Lower lobe of right lung (tissue), 2 donors: ENCODE data around the gene ANKH. TPM values are rescaled to one million over a fixed set of nuclear protein-coding genes. Genes with fewer than 3 reads are reported as not detected.

Source experiments
- ATAC-seq, 2 donors: fragments of 200-7000 bp; cut with Tn5 transposase; one replicate each; pipeline ENCODE4 v1.9.1; 2020 to 2022; ENCODE audit warnings: mild to moderate bottlenecking in 2 of 2, moderate library complexity in 2 of 2
- DNase-seq: peaks from one replicate; pipeline ENCODE4 v3.0.0-alpha.2; 2020
- H3K27ac ChIP-seq: fragments of 200-600 bp; one replicate; pipeline ENCODE4 v1.8.0; 2022
- H3K27me3 ChIP-seq: fragments of 200-600 bp; one replicate; pipeline ENCODE4 v1.8.0; 2022; ENCODE audit warnings: low read depth
- H3K36me3 ChIP-seq: fragments of 200-600 bp; one replicate; pipeline ENCODE4 v1.8.0; 2022; ENCODE audit warnings: mild to moderate bottlenecking
- H3K4me1 ChIP-seq: fragments of 200-600 bp; one replicate; pipeline ENCODE4 v1.8.0; 2022
- H3K4me3 ChIP-seq: fragments of 200-600 bp; one replicate; pipeline ENCODE4 v1.8.0; 2022; ENCODE audit warnings: mild to moderate bottlenecking
- H3K9me3 ChIP-seq: fragments of 200-600 bp; one replicate; pipeline ENCODE4 v1.8.0; 2022
- intact Hi-C: fragments of 100-400 bp; cut with DNase I; formaldehyde crosslinking; loops from one replicate; pipeline ENCODE4 v1.11.0; 2022
- total RNA-seq: library from RNA; stranded (reverse); fragmentation: NEBNext Ultra II Directional; extraction: Animal tissue kit (Norgen Biotek cat#: 25700); gene quantifications from one replicate; pipeline ENCODE4 v1.2.1, GENCODE V29; 2021
- TF ChIP-seq, protein P1 (sequence below): fragments of 200-600 bp; IDR thresholded peaks from one replicate; pipeline ENCODE4 v1.8.0; 2022; ENCODE audit warnings: antibody characterized with exemption, mild to moderate bottlenecking
- donor health status: DM: no; HTN: yes; CAD: no; lungs with severe emphysema.

ANKH gene
- total RNA-seq, 1 donor from 2014 or later = 53.7 TPM

DNA sequence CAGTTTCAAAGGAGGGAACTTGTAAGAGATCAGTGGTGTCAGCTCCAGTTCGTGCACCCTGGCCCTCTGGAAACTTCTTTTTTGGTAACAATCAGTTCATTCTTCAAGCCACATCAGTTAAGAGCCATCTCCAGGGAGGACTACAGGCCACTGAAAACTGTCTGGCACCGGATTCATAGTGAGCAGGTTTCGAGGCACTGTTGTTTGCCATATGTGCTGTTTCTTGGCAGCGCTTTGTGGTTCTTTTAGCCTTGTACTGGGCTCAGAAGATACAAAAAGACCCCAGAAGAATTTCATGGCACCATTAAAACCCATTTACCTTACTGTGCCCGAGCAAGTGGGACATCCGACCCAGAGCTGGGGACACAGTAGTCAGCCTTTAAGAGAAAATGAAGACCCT is 138.6 kb downstream of the ANKH start:
- H3K9me3 ChIP-seq = no peaks in the 10 kb centered on the region
- DNase-seq (no peak), ATAC-seq (no peak)
- no peaks in the 10 kb centered on the region for H3K4me1 ChIP-seq
- H3K36me3 ChIP-seq = peaks cover 22% of the 10 kb centered on the region
- no peak overlapping the region for H3K27ac ChIP-seq
- TF ChIP-seq, protein P1, sequence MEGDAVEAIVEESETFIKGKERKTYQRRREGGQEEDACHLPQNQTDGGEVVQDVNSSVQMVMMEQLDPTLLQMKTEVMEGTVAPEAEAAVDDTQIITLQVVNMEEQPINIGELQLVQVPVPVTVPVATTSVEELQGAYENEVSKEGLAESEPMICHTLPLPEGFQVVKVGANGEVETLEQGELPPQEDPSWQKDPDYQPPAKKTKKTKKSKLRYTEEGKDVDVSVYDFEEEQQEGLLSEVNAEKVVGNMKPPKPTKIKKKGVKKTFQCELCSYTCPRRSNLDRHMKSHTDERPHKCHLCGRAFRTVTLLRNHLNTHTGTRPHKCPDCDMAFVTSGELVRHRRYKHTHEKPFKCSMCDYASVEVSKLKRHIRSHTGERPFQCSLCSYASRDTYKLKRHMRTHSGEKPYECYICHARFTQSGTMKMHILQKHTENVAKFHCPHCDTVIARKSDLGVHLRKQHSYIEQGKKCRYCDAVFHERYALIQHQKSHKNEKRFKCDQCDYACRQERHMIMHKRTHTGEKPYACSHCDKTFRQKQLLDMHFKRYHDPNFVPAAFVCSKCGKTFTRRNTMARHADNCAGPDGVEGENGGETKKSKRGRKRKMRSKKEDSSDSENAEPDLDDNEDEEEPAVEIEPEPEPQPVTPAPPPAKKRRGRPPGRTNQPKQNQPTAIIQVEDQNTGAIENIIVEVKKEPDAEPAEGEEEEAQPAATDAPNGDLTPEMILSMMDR = no peak
- H3K27me3 ChIP-seq = no peaks in the 10 kb centered on the region
- intact Hi-C loops = no loop called here
- H3K4me3 ChIP-seq = no peak overlapping the region

DNA sequence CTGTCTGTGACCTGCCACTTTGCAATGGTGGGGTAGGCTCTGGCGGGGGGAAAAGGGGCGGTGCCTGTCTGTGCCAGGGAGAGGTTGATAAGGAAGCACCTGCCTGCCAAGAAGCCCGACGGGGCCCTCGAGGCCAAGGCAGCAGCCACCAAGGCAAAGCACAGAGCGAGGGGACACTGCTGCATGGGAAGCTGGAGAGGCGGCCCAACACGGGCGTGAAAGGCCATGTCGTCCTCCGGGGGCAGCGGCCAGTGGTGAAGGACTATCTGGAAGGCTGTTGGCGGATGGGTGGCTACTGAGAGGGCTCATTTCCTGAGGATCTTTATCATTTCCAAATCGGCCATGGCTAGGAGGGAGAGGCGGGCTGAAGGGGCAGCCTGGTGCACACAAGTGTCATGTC is 140.7 kb downstream of the ANKH start:
- TF ChIP-seq, protein P1 = no peak
- intact Hi-C loops = no loop called here

DNA sequence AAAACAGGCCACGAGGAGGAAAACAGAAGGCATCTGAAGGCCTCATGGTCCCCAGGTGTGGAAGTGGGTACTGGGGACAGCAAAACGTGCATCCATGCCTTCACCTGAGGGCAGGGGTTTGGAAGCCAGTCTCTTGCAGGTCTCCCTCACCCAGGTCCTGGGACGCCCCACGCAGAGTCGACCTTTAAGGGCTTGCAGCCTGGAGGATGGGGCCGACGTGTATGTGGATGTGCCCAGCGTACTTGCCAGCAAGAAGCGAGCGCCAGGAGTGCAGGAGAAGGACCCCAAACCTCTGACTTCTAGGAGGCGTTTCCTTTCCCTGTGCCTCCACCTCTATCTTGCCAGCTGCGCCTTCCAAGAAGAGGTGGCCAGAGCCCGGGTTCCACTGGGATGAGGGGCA is 141.1 kb downstream of the ANKH start:
- peaks cover 10% of the 10 kb centered on the region for H3K4me1 ChIP-seq
- H3K27ac ChIP-seq = no peak overlapping the region
- H3K36me3 ChIP-seq = peaks cover 15% of the 10 kb centered on the region
- ATAC-seq = no peak
- no peaks in the 10 kb centered on the region for H3K9me3 ChIP-seq
- TF ChIP-seq, protein P1 = no peak
- intact Hi-C loops = no loop called here
- H3K4me3 ChIP-seq = no peak overlapping the region
- no peaks in the 10 kb centered on the region for H3K27me3 ChIP-seq
- no peak for DNase-seq

More for the DNA sequence above, 140.7 kb downstream of the ANKH start:
- Histone ChIP-seq H3K27me3 (no peaks in the 10 kb centered on the region), H3K4me1 (peaks cover 10% of the 10 kb centered on the region), H3K36me3 (peaks cover 15% of the 10 kb centered on the region), H3K4me3 (no peak overlapping the region), H3K9me3 (no peaks in the 10 kb centered on the region), H3K27ac (no peak overlapping the region)
- no peak for DNase-seq
- no peak for ATAC-seq

DNA sequence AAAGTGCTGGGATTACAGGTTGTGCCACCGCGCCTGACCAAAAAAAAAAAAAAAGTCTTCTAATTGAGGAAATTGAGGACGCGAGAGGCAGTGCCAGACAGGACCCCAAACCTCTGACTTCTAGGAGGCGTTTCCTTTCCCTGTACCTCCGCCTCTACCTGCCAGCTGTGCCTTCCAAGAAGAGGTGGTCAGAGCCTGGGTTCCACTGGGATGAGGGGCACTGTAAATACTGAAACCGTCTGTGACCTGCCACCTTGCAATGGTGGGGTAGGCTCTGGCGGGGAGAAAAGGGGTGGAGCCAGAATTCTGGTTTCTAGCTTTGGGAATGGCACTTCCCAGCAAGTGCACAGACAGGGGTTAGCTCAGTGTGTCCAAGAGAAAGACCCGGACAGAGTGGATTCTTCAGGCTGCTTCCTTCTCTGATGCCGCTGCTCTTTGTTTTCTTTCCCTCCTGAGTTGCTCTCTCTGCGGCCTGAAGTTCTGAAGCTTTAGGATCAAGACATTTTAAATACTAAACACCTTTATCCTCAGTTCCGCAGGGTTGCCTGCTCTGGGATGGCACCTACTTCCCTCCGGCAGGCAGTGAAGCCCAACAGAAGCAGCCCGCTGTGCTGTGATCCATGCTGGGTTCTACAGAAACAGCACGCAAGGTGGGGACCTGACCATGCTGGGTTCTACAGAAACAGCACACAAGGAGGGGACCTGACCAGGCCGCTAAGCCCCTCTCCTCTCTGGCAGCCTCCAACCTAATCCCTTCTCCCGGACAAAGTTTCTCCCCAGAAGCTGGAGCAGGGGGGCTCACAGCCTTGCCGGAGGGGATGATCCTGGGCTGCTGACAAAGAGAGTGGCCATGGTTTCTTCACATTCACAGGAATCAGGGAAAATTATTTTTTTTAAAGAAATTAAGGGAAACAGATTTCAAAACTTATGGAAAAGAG is 141.9 kb downstream of the ANKH start:
- H3K9me3 ChIP-seq = no peaks in the 10 kb centered on the region
- ATAC-seq (no peak), DNase-seq (no peak)
- TF ChIP-seq, protein P1 = no peak
- peaks cover 10% of the 10 kb centered on the region for H3K4me1 ChIP-seq
- H3K4me3 ChIP-seq = no peak overlapping the region
- H3K27me3 ChIP-seq = no peaks in the 10 kb centered on the region
- no peak overlapping the region for H3K27ac ChIP-seq
- intact Hi-C loops = loop anchor here (10.0 kb wide), 2 partner anchors 145 to 275 kb away; partner anchors contain the start of gene ANKH
- H3K36me3 ChIP-seq = peaks cover 19% of the 10 kb centered on the region

DNA sequence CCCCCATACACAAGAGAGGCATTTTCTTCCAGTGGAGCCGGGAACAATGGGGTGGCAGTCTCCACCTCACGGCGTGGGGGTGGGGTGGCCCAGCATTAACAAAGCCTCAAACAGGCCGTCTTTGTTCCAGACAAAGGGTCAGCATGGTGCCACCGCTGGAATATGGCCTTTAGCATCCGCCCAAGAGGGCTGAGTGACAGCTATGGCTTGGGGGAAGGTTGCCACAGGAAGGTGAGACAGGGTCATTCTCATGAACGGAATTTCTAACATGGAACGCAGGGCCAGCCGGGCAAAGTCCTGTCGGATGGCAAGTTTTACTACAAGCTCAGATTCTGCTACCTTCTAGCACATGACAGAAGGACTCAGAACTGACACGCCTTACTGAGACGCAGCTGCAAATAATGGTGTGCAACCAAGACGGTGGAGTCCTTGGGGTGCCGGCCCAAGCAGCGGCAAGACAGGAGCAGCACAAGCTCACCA is 143.1 kb downstream of the ANKH start:
- DNase-seq (no peak), ATAC-seq (no peak)
- Histone ChIP-seq H3K36me3 (peaks cover 21% of the 10 kb centered on the region), H3K9me3 (no peaks in the 10 kb centered on the region), H3K4me3 (no peak overlapping the region), H3K4me1 (peaks cover 10% of the 10 kb centered on the region), H3K27ac (no peak overlapping the region), H3K27me3 (no peaks in the 10 kb centered on the region)
- TF ChIP-seq, protein P1 = no peak
- intact Hi-C loops = loop anchor here (10.0 kb wide), 2 partner anchors 146 to 276 kb away; partner anchors contain the start of gene ANKH
